ENCODE results near the gene SLIT3. TPM values are rescaled to one million over a fixed set of nuclear protein-coding genes. Genes with fewer than 3 reads are reported as not detected.
A peak's percentile ranks its signal among the peaks of the same experiment; 100 is the strongest.

SLIT3 gene
- 10 to 100 TPM; 44.8 to 57.0 (median 49.6) TPM for polyA plus RNA-seq (ENCODE audit: insufficient read length in 4 of 4)

GRCh38 chr5:169300468-169301385, at the start of gene SLIT3:
SLIT3 (minus strand) TSS chr5:169301139; CDS start chr5:169300709, 430 bp downstream.
- peak in 3 of 4 donors; percentile 68 to 77 (median 75) for DNase-seq (ENCODE audit: low read depth in 4 of 4, low spot score in 2 of 4)

- DNase-seq (ENCODE audit: low read depth in 4 of 4, low spot score in 2 of 4), result no peak
These were observed 49.1 kb upstream of the SLIT3 start for GRCh38 chr5:169350016-169350415.

GRCh38 chr5:169347786-169348185, 46.8 kb upstream of the SLIT3 start:
- DNase-seq (ENCODE audit: low read depth in 4 of 4, low spot score in 2 of 4), result peak in 2 of 4 donors; percentile 25 to 31

GRCh38 chr5:169344629-169345028, 43.7 kb upstream of the SLIT3 start:
- DNase-seq (ENCODE audit: low read depth in 4 of 4, low spot score in 2 of 4), result no peak

DNA sequence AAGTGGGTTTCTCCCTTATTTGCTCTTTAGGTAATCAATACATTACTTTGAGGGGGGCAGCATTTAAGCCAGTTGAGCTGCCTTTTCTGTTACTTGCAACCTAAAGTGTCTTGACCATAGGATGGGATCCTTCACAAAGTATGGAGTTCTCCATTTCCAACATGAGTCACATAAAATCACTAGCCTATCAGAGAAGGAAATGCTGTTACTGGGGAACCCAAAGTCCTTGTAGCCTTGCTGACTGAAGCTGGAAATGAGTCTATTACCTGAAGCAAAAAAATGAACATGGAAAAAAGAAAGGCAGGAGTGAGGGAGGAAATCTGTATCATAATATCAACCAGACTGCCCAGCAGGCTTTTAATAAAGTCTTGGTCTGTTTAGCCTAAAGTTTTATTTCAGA, 42.8 kb upstream of the SLIT3 start:
- no peak for DNase-seq (ENCODE audit: low read depth in 4 of 4, low spot score in 2 of 4)

- no peak for DNase-seq (ENCODE audit: low read depth in 4 of 4, low spot score in 2 of 4)
These were observed 40.6 kb upstream of the SLIT3 start for GRCh38 chr5:169341556-169341955.

GRCh38 chr5:169339869-169340268, 38.9 kb upstream of the SLIT3 start:
- DNase-seq (ENCODE audit: low read depth in 4 of 4, low spot score in 2 of 4), result no peak

DNA sequence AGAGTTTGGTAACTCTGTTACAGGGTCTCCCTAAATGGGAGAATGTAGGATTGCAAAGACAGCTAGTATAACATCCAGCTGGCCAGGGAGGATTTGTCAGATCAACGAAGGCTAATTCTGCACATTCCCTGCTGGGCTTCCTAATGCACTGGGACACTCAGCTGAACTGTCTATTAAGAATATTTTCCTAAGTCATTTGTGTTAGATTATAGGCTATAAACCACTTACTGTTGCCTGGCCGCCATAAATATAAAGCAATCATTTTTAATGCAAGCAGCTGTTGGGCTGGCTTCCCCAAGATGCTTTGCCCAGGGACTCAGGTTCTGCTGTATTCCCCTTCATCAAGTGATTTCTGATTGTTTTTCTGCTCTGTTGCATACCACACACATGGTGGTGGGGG, 35.3 kb upstream of the SLIT3 start:
- DNase-seq (ENCODE audit: low read depth in 4 of 4, low spot score in 2 of 4), result no peak

DNA sequence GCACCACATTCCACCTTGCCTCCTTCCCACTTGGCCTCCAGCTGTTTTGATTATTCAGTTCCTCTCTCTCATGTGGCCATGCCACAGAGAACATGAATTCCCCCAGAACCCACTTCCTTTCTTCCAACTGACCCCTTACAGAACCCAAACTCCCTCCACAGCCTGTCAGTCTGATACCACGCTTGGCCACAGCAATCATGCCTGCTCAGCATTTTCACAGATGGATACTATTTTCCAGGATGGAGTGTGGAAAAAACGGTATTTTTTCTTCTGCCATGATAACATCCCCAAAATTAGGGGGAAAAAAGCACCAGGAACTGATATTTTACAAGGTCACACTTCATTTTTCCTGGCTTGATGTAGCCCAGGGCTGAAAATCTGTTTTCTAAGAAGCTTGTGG, 34.9 kb upstream of the SLIT3 start:
- no peak for DNase-seq (ENCODE audit: low read depth in 4 of 4, low spot score in 2 of 4)

- no peak for DNase-seq (ENCODE audit: low read depth in 4 of 4, low spot score in 2 of 4)
These were observed 32.6 kb upstream of the SLIT3 start for GRCh38 chr5:169333518-169333917.

GRCh38 chr5:169331292-169331852, 30.4 kb upstream of the SLIT3 start:
- DNase-seq (ENCODE audit: low read depth in 4 of 4, low spot score in 2 of 4), result peak in 1 of 4 donors; percentile 21

GRCh38 chr5:169328401-169328800, 27.5 kb upstream of the SLIT3 start:
- DNase-seq (ENCODE audit: low read depth in 4 of 4, low spot score in 2 of 4), result no peak

GRCh38 chr5:169325273-169325672, 24.3 kb upstream of the SLIT3 start:
- no peak for DNase-seq (ENCODE audit: low read depth in 4 of 4, low spot score in 2 of 4)

DNA sequence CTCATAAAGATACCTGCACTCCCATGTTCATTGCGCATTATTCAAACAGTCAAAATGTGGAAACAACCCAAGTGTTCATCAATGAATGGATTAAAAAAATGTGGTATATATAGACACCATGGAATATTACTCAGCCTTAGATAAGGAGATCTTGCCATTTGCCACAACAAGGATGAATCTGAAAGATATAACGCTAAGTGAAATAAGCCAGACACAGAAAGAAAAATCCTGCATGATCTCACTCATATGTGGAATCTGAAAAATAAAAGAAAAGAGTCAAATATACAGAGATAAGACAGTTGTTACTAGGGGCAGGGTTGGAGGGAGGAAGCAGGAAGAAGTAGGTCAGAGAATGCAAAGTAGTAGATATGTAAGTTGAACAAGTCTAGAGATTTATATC, 17.6 kb upstream of the SLIT3 start:
- DNase-seq (ENCODE audit: low read depth in 4 of 4, low spot score in 2 of 4), result no peak

GRCh38 chr5:169307646-169308045, 6.7 kb upstream of the SLIT3 start:
- DNase-seq (ENCODE audit: low read depth in 4 of 4, low spot score in 2 of 4), result no peak

- DNase-seq (ENCODE audit: low read depth in 4 of 4, low spot score in 2 of 4), result no peak
These were observed 4.4 kb upstream of the SLIT3 start for GRCh38 chr5:169305366-169305765.

- no peak for DNase-seq (ENCODE audit: low read depth in 4 of 4, low spot score in 2 of 4)
These were observed 3.2 kb upstream of the SLIT3 start for GRCh38 chr5:169304175-169304574.

DNA sequence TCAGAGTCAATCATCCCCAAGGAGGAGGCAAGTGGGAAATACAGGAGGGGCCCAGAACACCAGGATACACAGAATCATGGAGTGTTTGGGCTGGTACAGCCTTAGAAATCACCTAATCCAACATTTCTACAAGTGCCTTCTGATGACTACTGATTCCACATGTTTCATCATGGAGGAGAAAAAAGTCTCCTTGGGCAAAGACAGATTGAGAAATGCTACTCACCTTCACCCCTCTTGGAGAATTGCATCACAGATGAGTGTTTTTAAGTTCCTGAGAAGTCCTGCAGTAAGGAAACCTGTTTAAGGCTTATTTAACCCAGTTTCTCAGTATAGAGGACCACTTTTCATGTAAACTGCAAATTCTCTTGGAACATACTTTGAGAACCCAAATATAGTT, 2.2 kb upstream of the SLIT3 start:
- no peak for DNase-seq (ENCODE audit: low read depth in 4 of 4, low spot score in 2 of 4)

DNA sequence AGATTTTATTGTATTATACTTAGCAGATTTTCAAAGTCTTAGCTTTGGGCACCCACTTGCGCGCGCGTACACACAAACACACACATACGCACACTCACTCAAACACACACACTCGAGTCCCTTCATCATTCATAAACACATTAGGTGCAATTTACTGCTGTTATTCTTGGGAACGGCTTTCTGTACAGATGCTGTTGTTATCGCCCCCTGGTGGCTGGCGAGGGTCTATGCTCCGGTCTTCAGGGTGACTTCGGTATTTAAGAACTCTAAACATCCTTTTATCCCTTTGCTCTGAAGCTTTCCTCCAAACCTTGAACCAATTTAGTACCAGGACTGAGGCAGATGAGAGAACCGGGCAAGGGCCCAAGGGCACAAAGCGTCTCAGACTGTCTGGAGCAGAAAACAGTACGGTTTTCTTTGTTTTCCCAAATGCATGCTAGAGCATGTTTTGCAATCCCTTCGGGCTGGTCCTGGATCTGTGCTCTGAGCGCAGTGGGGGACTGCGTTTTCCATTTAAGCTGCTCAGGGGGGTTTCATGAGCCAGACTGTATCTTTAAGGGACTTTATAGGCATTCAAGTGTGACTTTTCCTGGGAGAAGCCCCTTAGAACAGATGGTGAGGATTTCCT, 1.7 kb upstream of the SLIT3 start:
- peak in 2 of 4 donors; percentile 69 to 81 for DNase-seq (ENCODE audit: low read depth in 4 of 4, low spot score in 2 of 4)

- no peak for DNase-seq (ENCODE audit: low read depth in 4 of 4, low spot score in 2 of 4)
These were observed 1.0 kb upstream of the SLIT3 start for GRCh38 chr5:169301986-169302385.

GRCh38 chr5:169301386-169301934, 521 bp upstream of the SLIT3 start:
- DNase-seq (ENCODE audit: low read depth in 4 of 4, low spot score in 2 of 4), result no peak
